Measurements from ENCODE around the gene C2orf66.
A peak's percentile ranks its signal among the peaks of the same experiment; 100 is the strongest.

Gene C2orf66

GRCh38 chr2:196809260-196809659, at the start of gene C2orf66:
C2orf66 (minus strand) TSS chr2:196809355; CDS start chr2:196809336, 19 bp downstream.
- no peak for DNase-seq

- DNase-seq, result no peak
Measured at GRCh38 chr2:196854629-196855028, 45.5 kb upstream of the C2orf66 start.

- DNase-seq, result no peak
Measured at GRCh38 chr2:196853301-196854087, 44.3 kb upstream of the C2orf66 start.

- no peak for DNase-seq
Measured at GRCh38 chr2:196851088-196851487, 41.9 kb upstream of the C2orf66 start.

- peak in 20 of 58 donors; percentile 0 to 23 (median 4) for DNase-seq
Measured at GRCh38 chr2:196849895-196850294, 40.7 kb upstream of the C2orf66 start.

GRCh38 chr2:196846295-196846694, 37.1 kb upstream of the C2orf66 start:
- no peak for DNase-seq

GRCh38 chr2:196845371-196845770, 36.2 kb upstream of the C2orf66 start:
- no peak for DNase-seq

- no peak for DNase-seq
Measured at GRCh38 chr2:196840171-196840570, 31.0 kb upstream of the C2orf66 start.

- no peak for DNase-seq
Measured at GRCh38 chr2:196839574-196839973, 30.4 kb upstream of the C2orf66 start.

- no peak for DNase-seq
Measured at GRCh38 chr2:196836440-196836839, 27.3 kb upstream of the C2orf66 start.

GRCh38 chr2:196830701-196831100, 21.5 kb upstream of the C2orf66 start:
- DNase-seq, result no peak

GRCh38 chr2:196827356-196827755, 18.2 kb upstream of the C2orf66 start:
- no peak for DNase-seq

GRCh38 chr2:196823750-196824522, 14.8 kb upstream of the C2orf66 start:
- DNase-seq, result no peak

- no peak for DNase-seq
Measured at GRCh38 chr2:196821195-196821594, 12.0 kb upstream of the C2orf66 start.

- DNase-seq, result no peak
Measured at GRCh38 chr2:196808083-196808665, 981 bp downstream of the C2orf66 start.

- no peak for DNase-seq
Measured at GRCh38 chr2:196804381-196804780, 4.8 kb downstream of the C2orf66 start.

GRCh38 chr2:196802401-196802800, 6.8 kb downstream of the C2orf66 start:
- no peak for DNase-seq

- no peak for DNase-seq
Measured at GRCh38 chr2:196801674-196802261, 7.4 kb downstream of the C2orf66 start.

GRCh38 chr2:196798980-196799379, 10.2 kb downstream of the C2orf66 start:
- no peak for DNase-seq

GRCh38 chr2:196792865-196793264, 16.3 kb downstream of the C2orf66 start:
- DNase-seq, result no peak

GRCh38 chr2:196783431-196784094, 25.6 kb downstream of the C2orf66 start:
- peak in 1 of 58 donors; percentile 2 for DNase-seq

Data from anterior cingulate cortex (tissue), 58 donors.